H9 (cell line): ENCODE results near the gene OR13G1. TPM values are rescaled to one million over a fixed set of nuclear protein-coding genes. Genes with fewer than 3 reads are reported as not detected.

Experiments used
- DNase-seq: peaks from one replicate; pipeline ENCODE4 v3.0.0-alpha.2; 2017
- H2AFZ ChIP-seq: one replicate; pipeline ENCODE4 v1.6.1; 2013; ENCODE audit warnings: mild to moderate bottlenecking, low read length, control low read depth, moderate library complexity
- H2AK5ac ChIP-seq: 2 replicates; pipeline ENCODE4 v1.6.1; 2013; ENCODE audit warnings: low read length, control low read depth, mixed read lengths; ENCODE audit not compliant: insufficient read length
- H2BK120ac ChIP-seq: one replicate; pipeline ENCODE4 v1.6.1; 2013; ENCODE audit warnings: low read depth, mild to moderate bottlenecking, low read length, control low read depth, inconsistent platforms; ENCODE audit not compliant: poor library complexity, severe bottlenecking
- H2BK12ac ChIP-seq: 2 replicates; pipeline ENCODE4 v1.6.1; 2013; ENCODE audit warnings: low read length, control low read depth, mixed read lengths, low read depth; ENCODE audit not compliant: insufficient read length
- H2BK15ac ChIP-seq: 2 replicates; pipeline ENCODE4 v1.6.1; 2013; ENCODE audit warnings: low read depth, low read length, control low read depth
- H2BK20ac ChIP-seq: one replicate; pipeline ENCODE4 v1.6.1; 2013; ENCODE audit warnings: low read depth, mild to moderate bottlenecking, low read length, control low read depth, inconsistent platforms; ENCODE audit not compliant: poor library complexity, severe bottlenecking
- H2BK5ac ChIP-seq: 2 replicates; pipeline ENCODE4 v1.6.1; 2013; ENCODE audit warnings: low read length, control low read depth, mixed read lengths; ENCODE audit not compliant: insufficient read length
- H3K14ac ChIP-seq: 2 replicates; pipeline ENCODE4 v1.6.1; 2013; ENCODE audit warnings: low read length, control low read depth; ENCODE audit not compliant: insufficient read depth
- H3K18ac ChIP-seq: 2 replicates; pipeline ENCODE4 v1.6.1; 2013; ENCODE audit warnings: low read depth, mild to moderate bottlenecking, mixed read lengths, low read length, control low read depth; ENCODE audit not compliant: insufficient read length
- H3K23ac ChIP-seq: 2 replicates; pipeline ENCODE4 v1.6.1; 2013; ENCODE audit warnings: low read length, control low read depth, mixed read lengths, low read depth; ENCODE audit not compliant: insufficient read length
- H3K23me2 ChIP-seq: 2 replicates; pipeline ENCODE4 v1.6.1; 2013; ENCODE audit warnings: low read depth, mild to moderate bottlenecking, mixed read lengths, low read length, control low read depth; ENCODE audit not compliant: insufficient read length, poor library complexity, severe bottlenecking
- H3K27ac ChIP-seq: 2 replicates; pipeline ENCODE4 v1.5.1; 2013; ENCODE audit warnings: low read length, control low read depth, mixed read lengths, low read depth; ENCODE audit not compliant: insufficient read length
- H3K27me3 ChIP-seq: 2 replicates; pipeline ENCODE4 v1.6.1; 2013; ENCODE audit warnings: low read length, control low read depth, inconsistent platforms; ENCODE audit not compliant: insufficient read depth
- H3K4ac ChIP-seq: 2 replicates; pipeline ENCODE4 v1.6.1; 2013; ENCODE audit warnings: low read depth, mild to moderate bottlenecking, control low read depth, inconsistent platforms, low read length, moderate library complexity
- H3K4me1 ChIP-seq: 2 replicates; pipeline ENCODE4 v1.6.1; 2013; ENCODE audit warnings: low read length, control low read depth, inconsistent platforms; ENCODE audit not compliant: insufficient read depth
- H3K4me2 ChIP-seq: 2 replicates; pipeline ENCODE4 v1.6.1; 2013; ENCODE audit warnings: low read length, control low read depth, mixed read lengths; ENCODE audit not compliant: insufficient read length, insufficient read depth
- H3K56ac ChIP-seq: 2 replicates; pipeline ENCODE4 v1.6.1; 2013; ENCODE audit warnings: low read depth, mild to moderate bottlenecking, mixed read lengths, low read length, control low read depth; ENCODE audit not compliant: insufficient read length
- H3K79me1 ChIP-seq: 2 replicates; pipeline ENCODE4 v1.6.1; 2013; ENCODE audit warnings: low read depth, mild to moderate bottlenecking, moderate library complexity, low read length, control low read depth, inconsistent platforms; ENCODE audit not compliant: insufficient read depth, poor library complexity, severe bottlenecking
- H3K79me2 ChIP-seq: 2 replicates; pipeline ENCODE4 v1.6.1; 2013; ENCODE audit warnings: low read length, control low read depth, inconsistent platforms; ENCODE audit not compliant: insufficient read depth
- H3K9ac ChIP-seq: 2 replicates; pipeline ENCODE4 v1.6.1; 2013; ENCODE audit warnings: low read length, control low read depth, mixed read lengths; ENCODE audit not compliant: insufficient read length; ENCODE audit errors: extremely low read depth
- H3K9me3 ChIP-seq: one replicate; pipeline ENCODE4 v1.6.1; 2013; ENCODE audit warnings: low read depth, low read length, inconsistent platforms; ENCODE audit not compliant: control insufficient read depth
- H3T11ph ChIP-seq: one replicate; pipeline ENCODE4 v1.6.1; 2013; ENCODE audit warnings: mild to moderate bottlenecking, low read length, control low read depth, inconsistent platforms
- H4K20me1 ChIP-seq: one replicate; pipeline ENCODE4 v1.6.1; 2013; ENCODE audit not compliant: control insufficient read depth, insufficient read length, insufficient read depth
- H4K5ac ChIP-seq: 2 replicates; pipeline ENCODE4 v1.6.1; 2013; ENCODE audit warnings: low read depth, mild to moderate bottlenecking, mixed read lengths, low read length, control low read depth; ENCODE audit not compliant: insufficient read length
- H4K8ac ChIP-seq: replicated peaks from 2 replicates; pipeline ENCODE4 v1.6.1; 2013; ENCODE audit warnings: low read length, control low read depth, mixed read lengths, low read depth; ENCODE audit not compliant: insufficient read length
- H4K91ac ChIP-seq: 2 replicates; pipeline ENCODE4 v1.6.1; 2013; ENCODE audit warnings: low read depth, mild to moderate bottlenecking, moderate library complexity, mixed read lengths, low read length, control low read depth; ENCODE audit not compliant: insufficient read length
- H3K27ac Mint-ChIP-seq, 3 experiments: 2 replicates in 2 of 3; 3 replicates in 1 of 3; pipeline ENCODE4 v1.8.0; 2020 to 2021; ENCODE audit warnings: mixed read lengths in 3 of 3, mild to moderate bottlenecking in 1 of 3, moderate library complexity in 1 of 3
- H3K27me3 Mint-ChIP-seq: 2 replicates; pipeline ENCODE4 v1.8.0; 2021; ENCODE audit warnings: low read depth, mild to moderate bottlenecking, moderate library complexity, mixed read lengths
- H3K36me3 Mint-ChIP-seq, 3 experiments: 2 replicates in 2 of 3; 3 replicates in 1 of 3; pipeline ENCODE4 v1.8.0; 2020 to 2021; ENCODE audit warnings: low read depth in 3 of 3, mixed read lengths in 3 of 3; ENCODE audit not compliant: insufficient read depth in 1 of 3
- H3K4me1 Mint-ChIP-seq, 2 experiments: 2 replicates each; pipeline ENCODE4 v1.8.0; 2020; ENCODE audit warnings: mixed read lengths in 2 of 2
- H3K4me3 Mint-ChIP-seq, 2 experiments: 2 replicates in 1 of 2; 3 replicates in 1 of 2; pipeline ENCODE4 v1.8.0; 2020 to 2021; ENCODE audit warnings: mild to moderate bottlenecking in 2 of 2, mixed read lengths in 2 of 2, moderate library complexity in 1 of 2
- H3K9me3 Mint-ChIP-seq, 2 experiments: 2 replicates in 1 of 2; 3 replicates in 1 of 2; pipeline ENCODE4 v1.8.0; 2020; ENCODE audit warnings: mild to moderate bottlenecking in 2 of 2, mixed read lengths in 2 of 2, moderate library complexity in 1 of 2
- WGBS: extraction: QIAGEN DNeasy Blood & Tissue Kit; methylation state at CpG from one replicate; pipeline ENCODE4 v1.1.7; 2013; ENCODE audit warnings: missing lambda C conversion rate, low lambda C conversion rate, mixed read lengths; ENCODE audit not compliant: insufficient read length; ENCODE audit errors: extremely low coverage; 5-methylcytosine and 5-hydroxymethylcytosine counted together
- total RNA-seq: library from RNA; stranded (reverse); gene quantifications from 2 replicates; pipeline ENCODE4 v1.2.1, GENCODE V29; 2021
- TF ChIP-seq, protein P1 (sequence below): fragments of 200-600 bp; sonication (generic); conservative IDR thresholded peaks from 3 replicates; pipeline ENCODE4 v1.8.0; 2021; ENCODE audit warnings: antibody characterized with exemption, mild to moderate bottlenecking

OR13G1 gene
- total RNA-seq, 1 experiment from 2014 or later, result not detected

DNA sequence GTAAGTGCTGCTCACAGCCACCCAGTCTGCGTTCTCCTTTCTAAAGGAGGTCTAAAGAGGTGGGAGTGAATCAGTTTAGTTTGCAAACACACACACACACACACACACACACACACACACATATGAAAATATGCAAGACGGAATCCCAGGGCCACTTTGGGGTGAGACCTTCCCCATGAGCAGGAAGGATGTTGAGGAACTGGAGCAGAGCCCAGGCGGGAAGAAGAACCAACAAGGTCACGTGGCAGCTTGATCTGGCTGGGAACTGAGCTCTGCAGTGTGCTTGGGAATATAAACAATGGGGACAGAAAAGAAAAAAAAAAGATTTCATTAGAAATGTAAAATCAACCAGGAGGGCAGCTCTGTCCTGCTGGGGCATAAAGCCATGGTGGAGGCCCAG lies 41.5 kb downstream of the OR13G1 start:
- H3K4ac ChIP-seq, result no peak overlapping the region
- H3K27ac Mint-ChIP-seq, result no peak overlapping the region
- H3K4me1 Mint-ChIP-seq, result peaks cover 13 to 23% of the 10 kb centered on the region in 2 experiments
- no peak overlapping the region for H3T11ph ChIP-seq
- no peak overlapping the region for H3K23ac ChIP-seq
- H2AK5ac ChIP-seq, result no peak overlapping the region
- H3K9me3 Mint-ChIP-seq, result peaks cover 0 to 9% of the 10 kb centered on the region in 2 experiments; a peak in 4 of 5 replicates
- no peak overlapping the region for H3K4me3 Mint-ChIP-seq
- H2BK15ac ChIP-seq, result no peak overlapping the region
- no CpG with 5 or more reads among the region's 4 CpGs for WGBS
- H4K20me1 ChIP-seq, result no peaks in the 10 kb centered on the region
- no peak overlapping the region for H2AFZ ChIP-seq
- H3K79me2 ChIP-seq, result no peaks in the 10 kb centered on the region
- H2BK12ac ChIP-seq, result no peak overlapping the region
- TF ChIP-seq, protein P1, sequence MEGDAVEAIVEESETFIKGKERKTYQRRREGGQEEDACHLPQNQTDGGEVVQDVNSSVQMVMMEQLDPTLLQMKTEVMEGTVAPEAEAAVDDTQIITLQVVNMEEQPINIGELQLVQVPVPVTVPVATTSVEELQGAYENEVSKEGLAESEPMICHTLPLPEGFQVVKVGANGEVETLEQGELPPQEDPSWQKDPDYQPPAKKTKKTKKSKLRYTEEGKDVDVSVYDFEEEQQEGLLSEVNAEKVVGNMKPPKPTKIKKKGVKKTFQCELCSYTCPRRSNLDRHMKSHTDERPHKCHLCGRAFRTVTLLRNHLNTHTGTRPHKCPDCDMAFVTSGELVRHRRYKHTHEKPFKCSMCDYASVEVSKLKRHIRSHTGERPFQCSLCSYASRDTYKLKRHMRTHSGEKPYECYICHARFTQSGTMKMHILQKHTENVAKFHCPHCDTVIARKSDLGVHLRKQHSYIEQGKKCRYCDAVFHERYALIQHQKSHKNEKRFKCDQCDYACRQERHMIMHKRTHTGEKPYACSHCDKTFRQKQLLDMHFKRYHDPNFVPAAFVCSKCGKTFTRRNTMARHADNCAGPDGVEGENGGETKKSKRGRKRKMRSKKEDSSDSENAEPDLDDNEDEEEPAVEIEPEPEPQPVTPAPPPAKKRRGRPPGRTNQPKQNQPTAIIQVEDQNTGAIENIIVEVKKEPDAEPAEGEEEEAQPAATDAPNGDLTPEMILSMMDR, result no peak
- H2BK5ac ChIP-seq, result no peak overlapping the region
- no peaks in the 10 kb centered on the region for H3K23me2 ChIP-seq
- H2BK20ac ChIP-seq, result no peak overlapping the region
- peaks cover 5% of the 10 kb centered on the region; the same call in 1 of the 2 replicates for H3K4me1 ChIP-seq
- H3K56ac ChIP-seq, result no peak overlapping the region
- H3K36me3 Mint-ChIP-seq, result peaks cover 0 to 4% (median 0%) of the 10 kb centered on the region in 3 experiments; a peak in 3 of 7 replicates
- H3K27ac ChIP-seq, result no peak overlapping the region
- H3K4me2 ChIP-seq, result no peak overlapping the region
- H4K8ac ChIP-seq, result no peak overlapping the region
- H3K18ac ChIP-seq, result no peak overlapping the region
- DNase-seq, result no peak
- no peak overlapping the region for H4K91ac ChIP-seq
- H3K27me3 Mint-ChIP-seq, result peaks cover 41% of the 10 kb centered on the region
- no peak overlapping the region for H4K5ac ChIP-seq
- H3K79me1 ChIP-seq, result no peaks in the 10 kb centered on the region
- no peaks in the 10 kb centered on the region for H3K27me3 ChIP-seq
- no peak overlapping the region for H3K14ac ChIP-seq
- H2BK120ac ChIP-seq, result no peak overlapping the region
- no peak overlapping the region for H3K9ac ChIP-seq
- no peaks in the 10 kb centered on the region for H3K9me3 ChIP-seq
